ENCODE results near the gene GADD45A.
"Not testable (repeated sequence)": the region's sequence is repeated elsewhere in the genome, so short reads cannot be mapped to it uniquely, and the experiment has no call there.

Gene GADD45A

DNA sequence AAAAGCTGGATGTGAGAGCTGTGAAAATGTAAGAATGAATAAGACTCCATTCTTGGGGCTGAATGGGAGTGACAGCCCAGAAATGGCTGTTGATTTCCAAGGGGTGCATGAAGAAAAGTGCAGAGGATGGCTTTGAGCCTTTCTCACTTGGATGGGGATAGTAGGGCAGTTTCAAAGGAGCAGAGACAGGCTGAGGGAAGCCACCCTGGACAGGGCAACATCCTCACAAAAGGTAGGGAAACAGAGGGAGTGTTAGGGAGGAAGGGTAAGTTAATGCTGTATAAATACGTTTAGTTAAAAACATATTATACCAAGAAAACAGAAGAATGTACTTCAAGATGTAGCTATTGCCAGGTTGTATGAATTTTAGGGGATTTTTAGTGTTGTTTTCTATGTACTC lies 38.1 kb downstream of the GADD45A start:
- no peak for DNase-seq
- H3K9me3 ChIP-seq (ENCODE audit: severe bottlenecking), result no peaks in the 10 kb centered on the region
- H3K4me3 ChIP-seq (ENCODE audit: low read depth, low read length), result no peak overlapping the region
- TF ChIP-seq, protein P1, sequence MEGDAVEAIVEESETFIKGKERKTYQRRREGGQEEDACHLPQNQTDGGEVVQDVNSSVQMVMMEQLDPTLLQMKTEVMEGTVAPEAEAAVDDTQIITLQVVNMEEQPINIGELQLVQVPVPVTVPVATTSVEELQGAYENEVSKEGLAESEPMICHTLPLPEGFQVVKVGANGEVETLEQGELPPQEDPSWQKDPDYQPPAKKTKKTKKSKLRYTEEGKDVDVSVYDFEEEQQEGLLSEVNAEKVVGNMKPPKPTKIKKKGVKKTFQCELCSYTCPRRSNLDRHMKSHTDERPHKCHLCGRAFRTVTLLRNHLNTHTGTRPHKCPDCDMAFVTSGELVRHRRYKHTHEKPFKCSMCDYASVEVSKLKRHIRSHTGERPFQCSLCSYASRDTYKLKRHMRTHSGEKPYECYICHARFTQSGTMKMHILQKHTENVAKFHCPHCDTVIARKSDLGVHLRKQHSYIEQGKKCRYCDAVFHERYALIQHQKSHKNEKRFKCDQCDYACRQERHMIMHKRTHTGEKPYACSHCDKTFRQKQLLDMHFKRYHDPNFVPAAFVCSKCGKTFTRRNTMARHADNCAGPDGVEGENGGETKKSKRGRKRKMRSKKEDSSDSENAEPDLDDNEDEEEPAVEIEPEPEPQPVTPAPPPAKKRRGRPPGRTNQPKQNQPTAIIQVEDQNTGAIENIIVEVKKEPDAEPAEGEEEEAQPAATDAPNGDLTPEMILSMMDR (IDR thresholded peaks at IDR 0.05; ENCODE audit: low read depth, low read length), result no peak
- peak overlapping the region; percentile 71 for H3K27ac ChIP-seq
- H3K36me3 ChIP-seq, result no peaks in the 10 kb centered on the region
- no peaks in the 10 kb centered on the region for H3K27me3 ChIP-seq (ENCODE audit: insufficient read depth, low read depth, severe bottlenecking)

DNA sequence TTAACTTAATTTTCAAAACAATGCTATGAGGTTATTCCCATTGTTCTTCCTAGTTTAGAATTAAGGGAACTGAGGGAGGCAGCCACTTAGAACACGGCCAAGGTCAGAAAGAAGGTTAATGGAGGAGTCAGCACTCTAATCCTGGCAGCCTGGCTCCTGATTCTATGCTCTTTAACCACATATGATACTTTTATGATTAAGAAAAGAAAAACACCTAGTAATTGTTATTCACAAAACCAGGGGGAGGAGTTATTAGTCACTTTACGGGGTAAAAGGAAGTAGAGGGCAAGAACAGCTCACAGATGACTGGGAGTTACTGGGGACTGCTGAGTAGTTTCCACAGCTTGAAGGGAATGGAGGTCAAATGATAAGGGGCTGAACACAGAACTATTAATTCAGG lies 38.6 kb downstream of the GADD45A start:
- Histone ChIP-seq H3K36me3 (no peaks in the 10 kb centered on the region), H3K27ac (peak overlapping the region; percentile 71), H3K27me3 (ENCODE audit: insufficient read depth, low read depth, severe bottlenecking) (no peaks in the 10 kb centered on the region), H3K4me3 (ENCODE audit: low read depth, low read length) (no peak overlapping the region), H3K9me3 (ENCODE audit: severe bottlenecking) (no peaks in the 10 kb centered on the region)
- DNase-seq, result no peak
- TF ChIP-seq, protein P1 (IDR thresholded peaks at IDR 0.05; ENCODE audit: low read depth, low read length), result no peak

DNA sequence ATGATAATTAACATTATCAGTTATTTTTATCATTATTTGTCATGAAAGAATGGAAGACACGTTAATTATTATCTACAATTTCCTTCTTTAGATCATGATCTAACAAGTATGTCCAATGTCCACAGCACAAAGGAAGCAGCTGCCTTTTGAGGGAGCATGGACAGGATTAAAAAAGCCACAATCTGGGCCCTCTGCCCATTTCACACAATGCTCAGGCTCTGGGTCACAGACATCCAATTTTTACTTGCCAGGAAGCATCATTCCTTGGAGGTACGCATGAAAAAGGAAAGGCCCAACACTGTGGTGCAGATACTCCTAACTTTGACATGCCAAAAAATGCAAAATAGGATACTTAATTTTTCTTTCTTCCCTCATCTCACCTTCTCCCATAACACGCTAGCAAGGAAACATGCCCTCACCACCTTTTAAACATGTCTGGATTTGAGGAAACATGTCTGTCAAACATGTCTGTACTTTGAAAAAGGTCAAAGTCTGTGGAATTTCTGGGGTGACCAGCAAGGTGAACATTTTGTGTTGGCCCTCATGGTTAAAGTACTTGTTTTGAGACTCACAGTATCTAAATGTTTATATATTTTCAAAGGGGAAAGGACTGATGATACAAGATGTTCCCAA lies 40.0 kb downstream of the GADD45A start:
- Histone ChIP-seq H3K9me3 (ENCODE audit: severe bottlenecking) (no peaks in the 10 kb centered on the region), H3K4me3 (ENCODE audit: low read depth, low read length) (no peak overlapping the region), H3K36me3 (no peaks in the 10 kb centered on the region), H3K27me3 (ENCODE audit: insufficient read depth, low read depth, severe bottlenecking) (no peaks in the 10 kb centered on the region), H3K27ac (peak overlapping the region; percentile 23; the same call in 1 of the 2 replicates)
- TF ChIP-seq, protein P1 (IDR thresholded peaks at IDR 0.05; ENCODE audit: low read depth, low read length), result no peak
- DNase-seq, result no peak

DNA sequence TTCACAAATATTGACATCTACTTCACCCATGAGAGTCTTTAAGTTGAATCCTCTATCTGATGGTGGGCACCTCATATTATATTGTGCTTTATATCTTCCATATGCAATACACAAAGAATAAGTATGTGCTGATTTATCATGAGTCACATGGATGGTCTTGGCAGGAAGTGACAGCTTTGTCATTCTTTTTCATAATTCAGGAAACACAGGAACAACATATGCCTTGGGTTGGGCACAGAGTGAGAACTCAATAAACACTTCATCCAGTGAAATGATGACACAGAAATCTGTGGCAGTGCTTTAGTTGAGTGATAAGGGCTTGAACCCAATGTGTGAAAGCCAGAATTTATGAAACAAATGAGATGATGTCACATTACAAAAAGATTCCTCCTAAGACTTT lies 41.2 kb downstream of the GADD45A start:
- TF ChIP-seq, protein P1 (IDR thresholded peaks at IDR 0.05; ENCODE audit: low read depth, low read length), result no peak
- Histone ChIP-seq H3K27ac (no peak overlapping the region), H3K36me3 (no peaks in the 10 kb centered on the region), H3K27me3 (ENCODE audit: insufficient read depth, low read depth, severe bottlenecking) (no peaks in the 10 kb centered on the region), H3K9me3 (ENCODE audit: severe bottlenecking) (no peaks in the 10 kb centered on the region), H3K4me3 (ENCODE audit: low read depth, low read length) (no peak overlapping the region)
- DNase-seq, result no peak

DNA sequence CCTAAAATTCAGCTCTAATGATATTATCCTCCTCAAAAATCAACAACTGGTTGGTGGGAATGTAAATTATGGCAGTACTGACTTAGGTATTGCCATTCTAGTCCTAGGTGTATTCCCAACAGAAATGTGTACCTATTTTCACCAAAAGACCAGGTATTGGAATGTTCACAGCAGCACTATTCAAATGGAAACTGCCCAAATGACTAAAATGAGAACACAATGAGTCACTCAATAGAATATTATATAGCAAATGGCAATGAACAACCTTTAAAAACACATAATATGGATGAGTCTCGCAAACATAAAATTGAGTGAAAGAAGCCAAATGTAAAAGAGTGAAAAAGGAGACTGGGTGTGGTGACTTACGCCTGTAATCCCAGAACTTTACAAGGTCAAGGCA lies 44.9 kb downstream of the GADD45A start:
- no peak for DNase-seq
- Histone ChIP-seq H3K4me3 (ENCODE audit: low read depth, low read length) (no peak overlapping the region), H3K27me3 (ENCODE audit: insufficient read depth, low read depth, severe bottlenecking) (no peaks in the 10 kb centered on the region), H3K9me3 (ENCODE audit: severe bottlenecking) (no peaks in the 10 kb centered on the region), H3K27ac (no peak overlapping the region), H3K36me3 (no peaks in the 10 kb centered on the region)
- TF ChIP-seq, protein P1 (IDR thresholded peaks at IDR 0.05; ENCODE audit: low read depth, low read length), result no peak

DNA sequence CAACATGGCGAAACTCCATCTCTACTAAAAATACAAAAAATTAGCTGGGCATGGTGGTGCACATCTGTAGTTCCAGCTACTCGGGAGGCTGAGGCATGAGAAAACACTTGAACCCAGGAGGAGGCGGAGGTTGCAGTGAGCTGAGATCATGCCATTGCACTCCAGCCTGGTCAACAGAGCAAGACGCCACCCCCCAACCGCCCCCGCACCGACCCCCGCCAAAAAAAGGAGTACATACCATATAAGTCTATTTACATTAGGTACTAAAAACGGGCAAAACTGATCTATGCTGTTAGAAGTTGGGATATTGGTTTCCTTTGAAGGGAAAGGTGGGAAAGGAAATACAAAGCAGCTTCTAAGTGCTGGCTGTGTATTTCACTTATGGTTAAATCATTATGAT lies 45.3 kb downstream of the GADD45A start:
- not testable (repeated sequence) for H3K4me3 ChIP-seq (ENCODE audit: low read depth, low read length); H3K27me3 ChIP-seq (ENCODE audit: insufficient read depth, low read depth, severe bottlenecking); DNase-seq; H3K27ac ChIP-seq; H3K9me3 ChIP-seq (ENCODE audit: severe bottlenecking); H3K36me3 ChIP-seq

Measured in WERI-Rb-1 (cell line).